Ureter (tissue), 1 donor: ENCODE measurements around the gene DLG2. TPM values are rescaled to one million over a fixed set of nuclear protein-coding genes. Genes with fewer than 3 reads are reported as not detected.

Experiments
- DNase-seq: peaks from one replicate; pipeline ENCODE4 v3.0.0-alpha.2; 2020; ENCODE audit warnings: low spot score
- total RNA-seq: library from RNA; stranded (reverse); gene quantifications from one replicate; pipeline ENCODE4 v1.2.4, GENCODE V29; 2023
- donor health status: DM: yes; HTN: yes; CAD: no.

DLG2 gene
- total RNA-seq, 1 donor from 2014 or later = 19.5 TPM

DNA sequence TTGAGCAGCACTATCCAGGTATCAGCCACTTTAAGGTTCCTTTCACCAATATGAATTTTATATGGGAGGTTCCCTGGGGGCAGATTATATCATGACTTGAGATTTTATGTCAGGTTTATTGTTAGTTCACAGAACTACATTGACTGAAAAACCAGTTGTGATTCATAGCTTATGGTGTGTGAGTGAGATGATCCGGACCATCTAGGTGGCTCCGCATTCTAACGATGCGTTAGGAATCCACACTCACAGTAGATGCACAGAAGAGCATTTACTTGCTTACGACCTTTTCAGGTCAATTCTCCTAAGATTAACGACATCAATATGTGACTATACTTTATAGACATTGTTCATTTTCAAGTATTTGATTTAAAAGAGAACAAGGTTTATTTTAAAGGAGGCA, 1356.7 kb downstream of the DLG2 start:
- DNase-seq = no peak

DNA sequence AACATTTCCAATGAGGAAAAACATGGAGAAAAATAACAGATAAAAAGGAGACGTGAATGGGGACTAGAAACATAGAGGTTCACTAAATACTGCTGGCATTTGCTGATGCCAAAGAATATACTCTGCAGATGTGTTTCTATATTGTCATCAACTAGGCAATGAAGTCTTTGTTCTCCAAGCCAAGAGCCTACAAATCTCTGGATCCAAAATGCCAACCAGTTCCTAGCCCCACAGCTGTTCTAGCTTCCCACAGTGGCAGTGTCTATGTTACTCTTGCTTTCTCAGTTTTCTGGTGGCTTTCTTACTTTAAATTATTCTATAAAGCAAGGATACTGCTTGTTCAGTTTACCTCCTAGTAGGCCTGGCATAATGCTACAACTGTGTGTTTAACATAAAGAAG, 1363.1 kb downstream of the DLG2 start:
- DNase-seq = no peak

DNA sequence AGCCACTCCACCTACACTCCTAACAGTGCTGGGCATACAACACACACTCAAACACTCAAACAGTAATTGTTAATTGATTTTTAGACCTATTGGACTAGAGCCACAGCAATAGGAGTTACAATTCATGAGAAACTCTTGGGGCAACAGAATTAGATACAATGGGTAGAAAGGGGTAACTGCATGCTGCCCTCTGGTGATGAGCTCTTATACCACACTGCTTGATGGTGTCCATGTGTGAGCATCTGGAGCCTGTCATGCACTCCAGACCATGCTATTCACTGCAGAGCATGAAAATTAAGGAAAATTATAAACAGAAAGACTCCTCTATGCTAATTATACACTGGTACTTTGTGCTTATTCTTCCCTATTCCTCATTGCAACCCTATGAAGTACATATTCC, 1365.4 kb downstream of the DLG2 start:
- no peak for DNase-seq

DNA sequence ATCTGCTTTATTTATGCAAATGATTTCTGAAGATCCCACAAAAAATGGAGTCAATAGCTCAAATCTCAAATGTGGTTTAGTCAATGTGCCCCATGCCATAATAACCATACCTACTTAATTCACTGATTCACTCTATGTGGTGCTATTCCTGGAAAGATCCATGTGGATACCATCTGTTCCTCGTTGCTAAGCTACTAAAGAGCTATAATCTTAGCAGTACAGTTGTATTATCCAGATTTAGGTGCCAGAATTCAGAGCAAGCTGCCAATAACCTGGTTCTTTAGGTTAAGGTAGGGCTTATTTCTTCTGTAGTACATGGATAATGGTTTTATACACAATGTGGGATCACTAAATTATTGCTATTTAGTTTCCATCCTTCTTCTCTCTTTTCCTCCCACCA, 1366.3 kb downstream of the DLG2 start:
- DNase-seq = no peak

DNA sequence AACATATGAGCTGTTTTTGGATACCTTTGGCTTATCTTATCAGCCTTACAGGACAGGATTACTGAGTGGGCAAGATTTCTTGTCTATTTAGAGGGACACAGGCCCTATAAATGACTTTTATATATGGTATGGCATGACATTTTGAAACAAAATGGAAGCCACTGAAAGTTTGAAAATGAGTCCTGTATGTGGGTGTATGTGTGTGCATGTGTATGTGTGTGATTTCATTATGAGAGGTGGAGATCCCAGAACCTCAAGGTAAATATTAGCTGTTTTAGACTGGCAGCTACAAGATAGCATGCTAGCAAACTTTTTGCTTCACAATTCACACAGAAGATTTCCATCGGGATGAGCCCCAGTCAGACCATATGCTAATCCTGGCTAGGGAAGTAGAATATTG, 1370.5 kb downstream of the DLG2 start:
- no peak for DNase-seq

DNA sequence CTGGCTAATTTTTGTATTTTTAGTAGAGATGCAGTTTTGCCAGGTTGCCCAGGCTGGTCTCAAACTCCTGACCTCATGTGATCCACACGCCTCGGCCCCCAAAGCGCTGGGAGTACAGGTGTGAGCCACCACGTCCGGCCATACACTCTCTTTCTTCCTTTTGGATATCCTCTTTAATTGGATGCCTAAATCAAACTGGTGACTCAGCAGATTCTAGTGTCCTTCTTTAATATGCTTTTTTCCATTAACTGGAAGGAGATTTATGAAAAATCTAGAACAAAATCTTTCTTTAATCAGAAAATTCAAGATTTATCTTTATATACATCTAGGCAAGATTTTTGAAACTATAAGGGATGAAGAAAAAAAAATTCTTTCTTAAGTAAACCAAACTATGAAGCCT, 1371.7 kb downstream of the DLG2 start:
- no peak for DNase-seq

DNA sequence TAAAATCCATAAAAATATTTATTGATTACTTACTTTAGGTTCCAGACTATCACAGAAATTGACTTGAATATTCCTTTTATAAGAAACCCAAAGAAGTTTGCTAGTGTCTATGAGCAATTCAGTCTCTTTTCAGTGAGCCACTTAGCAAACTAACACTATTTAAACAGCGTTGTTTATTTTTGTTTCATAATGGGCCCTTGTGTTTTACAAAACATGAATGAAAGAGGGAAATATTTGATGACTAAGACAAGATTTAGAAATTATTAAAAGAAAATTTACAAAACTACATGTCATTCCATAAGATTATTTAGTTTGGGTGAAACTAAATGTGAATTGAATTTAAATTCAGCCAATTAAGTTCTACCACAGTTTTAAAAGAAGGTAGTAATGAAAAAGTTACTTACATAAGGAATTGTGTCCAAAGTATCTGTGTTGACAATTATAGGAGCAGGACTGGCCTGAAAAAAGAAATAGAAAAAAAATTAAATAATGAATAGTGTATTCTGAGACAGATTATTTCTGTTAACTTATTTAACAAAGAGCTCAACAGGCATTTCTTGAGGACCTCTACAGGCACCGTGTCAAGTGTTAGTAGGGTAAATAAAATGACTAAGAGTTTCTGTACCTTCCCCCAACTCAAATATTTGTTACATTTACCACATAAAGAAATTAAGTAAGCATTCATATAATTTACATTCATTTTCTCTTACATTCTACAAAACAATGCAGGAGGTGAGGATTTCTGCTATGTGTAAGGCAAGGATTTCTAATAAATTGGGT, 1376.1 kb downstream of the DLG2 start:
- no peak for DNase-seq

DNA sequence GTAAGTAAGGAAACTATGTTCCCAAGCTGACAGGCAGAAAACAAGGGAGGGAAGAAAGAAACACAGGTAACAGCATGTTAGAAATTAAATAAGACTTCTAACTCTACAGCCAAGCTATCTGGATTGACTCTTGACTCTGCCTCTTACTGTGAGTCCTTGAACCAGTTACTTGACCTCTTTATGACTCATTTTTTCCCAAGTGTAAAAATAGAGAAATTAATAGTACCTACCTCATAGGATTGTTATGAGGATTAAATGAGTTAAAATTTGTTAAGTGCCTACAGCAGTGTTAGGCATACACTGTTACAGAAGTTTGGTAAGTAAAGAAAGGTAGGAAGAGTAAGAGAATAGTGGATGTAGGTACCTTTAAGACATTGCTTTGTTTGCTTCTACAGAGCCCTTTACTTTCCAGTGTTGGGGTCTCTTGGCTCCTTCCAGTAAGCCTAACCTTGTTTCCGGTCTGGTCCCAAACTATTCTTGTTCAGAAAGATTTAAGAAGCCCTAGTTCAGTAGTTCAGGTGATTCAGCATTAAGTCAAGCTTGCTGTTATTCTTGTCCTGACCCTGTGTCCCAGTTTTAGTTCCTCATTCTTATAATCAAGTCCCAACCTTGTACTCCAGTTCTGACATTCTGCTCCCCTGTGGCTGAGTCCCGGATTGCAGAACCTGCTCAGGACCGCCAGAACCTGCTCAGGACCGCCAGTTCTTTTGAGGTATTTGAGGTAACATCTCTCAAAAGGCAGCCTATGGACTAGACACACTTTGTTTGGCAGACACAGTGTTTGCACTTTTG, 1377.6 kb downstream of the DLG2 start:
- peak; percentile 51 for DNase-seq

DNA sequence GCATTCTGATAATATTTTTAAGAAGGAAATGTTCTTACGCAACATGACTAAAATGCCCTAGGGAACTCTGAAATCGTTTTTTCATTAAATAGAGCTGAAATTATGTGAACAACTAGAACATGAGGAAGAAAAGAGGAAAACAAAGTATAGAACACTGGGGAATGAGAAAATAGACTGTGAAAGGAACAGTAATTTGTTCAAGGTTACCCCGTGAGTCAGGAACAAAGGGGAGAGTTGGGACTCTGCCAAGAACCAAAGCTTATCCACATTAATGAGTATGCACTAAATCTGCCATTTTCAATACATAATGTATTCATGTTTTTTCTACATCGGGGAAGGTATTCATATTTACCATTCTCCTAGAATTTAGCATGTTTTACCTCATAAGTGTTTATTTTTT, 1379.2 kb downstream of the DLG2 start:
- DNase-seq = no peak

DNA sequence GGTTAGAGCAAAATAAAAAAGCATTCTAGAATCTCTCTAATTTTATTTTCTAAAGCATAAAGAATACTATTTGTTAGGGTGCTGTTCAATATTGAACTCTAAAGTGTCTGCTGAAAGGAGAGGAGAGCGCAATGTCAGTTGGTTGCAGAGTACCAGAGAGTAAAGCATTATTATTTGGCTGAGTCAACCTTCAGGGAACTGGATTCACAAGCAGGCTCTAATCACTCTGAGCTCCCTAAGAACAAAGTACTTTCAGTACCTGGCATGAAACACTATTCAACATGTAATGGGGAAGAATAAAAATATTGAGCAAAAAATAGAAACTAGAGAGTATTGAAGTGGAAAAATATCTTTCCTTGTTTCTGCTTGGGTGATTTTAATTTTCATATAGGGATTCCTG, 1380.0 kb downstream of the DLG2 start:
- DNase-seq = no peak

DNA sequence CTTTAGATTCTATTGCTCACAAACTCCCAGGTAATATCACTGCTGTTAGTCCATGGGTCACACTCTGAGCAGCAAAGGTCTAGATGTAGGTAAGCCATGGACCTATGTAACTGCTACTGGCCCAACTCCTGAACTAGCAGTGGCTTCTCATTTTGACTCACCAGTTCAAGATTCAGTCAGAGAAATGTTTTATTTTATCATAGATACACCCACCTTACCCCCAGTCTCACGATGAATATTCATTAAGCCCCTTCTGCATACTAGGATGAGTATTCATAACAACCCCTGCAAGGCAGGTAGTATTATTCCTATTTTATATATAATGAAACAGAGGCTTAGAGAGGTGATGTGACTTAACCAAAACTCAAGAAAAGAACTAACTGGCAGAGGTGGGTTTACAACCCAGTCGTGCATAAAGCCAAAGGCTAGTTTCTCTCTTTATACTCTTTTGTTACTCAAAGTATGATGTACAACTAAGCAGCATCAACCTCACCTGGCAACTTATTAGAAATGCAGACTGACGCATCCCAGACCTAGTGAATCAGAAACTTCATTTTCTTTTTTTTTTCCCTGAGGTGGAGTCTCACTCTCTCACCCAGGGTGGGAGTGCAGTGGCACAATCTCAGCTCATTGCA, 1383.4 kb downstream of the DLG2 start:
- no peak for DNase-seq

DNA sequence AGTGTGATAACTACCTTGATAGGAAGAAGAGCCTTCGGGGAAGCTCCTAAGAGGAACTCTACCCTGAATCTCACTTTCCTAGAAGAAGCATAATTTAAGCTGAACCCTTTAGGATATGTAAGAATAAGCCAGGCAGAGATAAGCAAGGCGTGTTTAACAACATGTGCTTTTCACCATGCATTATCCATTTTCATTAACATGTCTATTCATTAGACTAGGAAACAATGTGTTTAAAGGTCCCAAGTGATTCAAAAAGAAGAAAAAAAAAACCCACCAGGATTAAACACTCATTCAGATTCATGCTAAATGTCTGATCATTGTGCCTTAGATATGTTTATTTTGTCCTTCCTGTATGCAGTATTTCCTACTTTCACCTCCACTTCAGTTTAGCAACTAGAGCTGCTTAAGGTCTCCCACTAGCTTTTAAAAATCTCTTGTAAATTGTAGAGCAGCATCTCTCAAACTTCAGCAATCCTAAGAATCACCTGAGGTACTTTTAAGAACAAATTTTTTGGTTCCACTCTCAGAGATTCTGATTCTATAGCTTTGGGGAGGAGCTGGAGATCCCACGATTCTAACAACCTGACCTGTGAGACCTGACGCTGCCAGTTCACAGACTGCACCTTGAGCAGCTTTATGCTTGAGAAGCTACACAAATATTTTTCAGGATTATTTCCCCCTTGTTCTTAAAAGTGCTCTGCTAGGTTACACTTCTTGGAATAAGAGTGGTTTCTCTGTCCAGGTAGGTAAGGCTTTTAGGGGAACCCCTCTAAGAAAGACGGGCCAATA, 1385.6 kb downstream of the DLG2 start:
- DNase-seq = no peak

DNA sequence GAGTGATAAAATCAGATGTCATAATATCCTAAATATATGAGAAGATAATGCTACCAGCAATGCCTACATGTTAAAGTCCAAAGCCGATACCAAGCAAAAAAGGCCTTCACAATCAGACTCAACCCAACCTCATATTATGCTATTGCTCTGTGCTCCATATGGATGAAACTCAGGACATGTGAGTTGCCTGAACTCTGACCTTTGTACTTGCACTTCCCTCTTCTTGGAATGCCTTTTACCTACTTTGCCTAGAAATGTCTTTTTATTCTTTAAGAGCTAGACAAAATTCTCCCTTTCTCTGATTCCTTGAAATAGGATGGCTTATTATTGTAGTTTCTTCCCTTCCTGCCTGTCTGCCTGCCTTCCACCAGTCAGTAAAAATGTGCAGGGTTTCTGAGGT, 1386.3 kb downstream of the DLG2 start:
- DNase-seq = no peak

DNA sequence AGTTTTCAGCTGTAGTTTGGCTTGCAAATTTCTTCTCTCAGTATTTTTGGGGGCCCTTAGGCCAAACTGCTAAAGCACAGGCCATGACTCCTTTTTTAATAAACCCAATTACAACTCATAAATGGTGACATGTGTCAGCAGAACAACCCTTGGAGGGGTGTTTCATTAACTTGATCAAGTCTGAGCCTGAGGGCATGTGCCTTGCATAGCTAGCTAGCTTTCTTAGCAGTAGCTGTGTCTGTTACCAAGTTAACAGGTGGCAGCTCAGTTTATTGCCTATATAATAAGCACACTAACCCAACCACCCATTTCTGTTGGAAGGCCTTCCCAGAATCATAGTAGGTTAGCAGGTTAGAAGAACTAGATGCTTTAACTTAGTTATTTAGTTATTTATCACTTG, 1390.7 kb downstream of the DLG2 start:
- no peak for DNase-seq

DNA sequence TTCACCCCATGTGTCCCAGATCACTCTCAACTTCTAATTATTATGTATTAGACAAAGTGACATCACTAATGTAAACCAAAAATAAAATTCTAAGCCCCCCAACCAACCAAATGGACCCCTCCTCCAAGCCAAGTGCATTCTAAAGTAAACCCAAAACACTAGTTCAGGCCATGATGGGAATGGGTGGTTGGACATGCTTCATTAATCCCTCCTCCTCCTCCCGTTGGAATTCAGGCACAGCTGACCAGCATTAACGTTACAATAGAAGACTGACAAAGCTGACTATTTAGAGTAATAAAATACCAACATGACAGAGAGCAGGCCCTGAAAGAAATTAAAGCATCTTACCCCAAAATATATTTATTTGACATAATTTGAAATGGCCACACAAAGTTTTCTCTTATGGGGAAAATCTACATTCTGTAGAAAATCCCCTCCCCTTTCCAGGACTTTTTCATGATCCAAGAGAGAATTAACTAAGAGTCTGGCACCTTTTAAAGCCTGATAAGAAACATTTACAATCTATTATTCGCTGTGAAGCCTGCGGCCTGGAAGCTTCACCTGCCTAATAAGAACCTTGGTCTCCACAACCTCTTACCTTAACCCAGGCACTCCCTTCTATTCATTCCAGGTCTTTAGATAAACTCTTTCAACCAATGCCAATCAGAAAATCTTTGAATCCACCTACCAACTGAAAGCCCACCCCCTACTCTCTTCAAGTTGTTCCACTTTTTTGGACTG, 1392.5 kb downstream of the DLG2 start:
- DNase-seq = no peak

DNA sequence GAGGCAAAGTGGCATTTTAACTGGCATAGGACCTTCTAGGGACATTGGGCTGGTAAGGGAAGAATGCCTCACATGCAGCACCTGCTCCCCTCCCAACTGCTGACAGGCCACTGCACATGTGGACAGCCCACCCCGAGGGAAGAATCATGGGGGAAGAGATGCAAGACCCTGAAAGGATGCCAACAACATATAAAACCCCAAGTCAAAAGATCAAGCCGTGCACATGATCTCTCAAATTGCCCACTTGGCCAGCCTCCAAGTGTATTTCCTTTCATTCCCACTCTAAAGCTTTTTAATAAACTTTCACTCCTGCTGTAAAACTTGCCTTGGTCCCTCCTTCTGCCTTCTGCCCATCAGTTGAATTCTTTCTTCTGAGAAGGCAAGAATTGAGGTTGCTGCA, 1393.1 kb downstream of the DLG2 start:
- no peak for DNase-seq

DNA sequence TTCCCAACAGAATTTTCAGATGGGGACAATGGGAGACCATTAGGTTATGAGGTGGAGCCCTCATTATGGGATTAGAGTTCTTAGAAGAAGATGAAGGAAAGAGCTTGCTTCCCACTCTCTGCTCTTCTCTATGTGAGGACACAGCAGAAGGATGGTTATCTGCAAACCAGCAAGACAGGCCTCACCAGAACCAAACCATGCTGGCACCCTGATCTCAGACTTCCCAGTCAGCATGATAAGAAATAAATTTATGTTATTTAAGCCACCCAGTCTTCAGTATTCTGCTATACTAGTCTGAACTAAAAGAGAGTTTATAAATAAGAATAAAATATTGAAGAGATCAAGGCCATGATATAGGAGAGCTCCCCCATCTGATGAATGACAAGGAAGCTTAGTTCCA, 1394.6 kb downstream of the DLG2 start:
- no peak for DNase-seq

DNA sequence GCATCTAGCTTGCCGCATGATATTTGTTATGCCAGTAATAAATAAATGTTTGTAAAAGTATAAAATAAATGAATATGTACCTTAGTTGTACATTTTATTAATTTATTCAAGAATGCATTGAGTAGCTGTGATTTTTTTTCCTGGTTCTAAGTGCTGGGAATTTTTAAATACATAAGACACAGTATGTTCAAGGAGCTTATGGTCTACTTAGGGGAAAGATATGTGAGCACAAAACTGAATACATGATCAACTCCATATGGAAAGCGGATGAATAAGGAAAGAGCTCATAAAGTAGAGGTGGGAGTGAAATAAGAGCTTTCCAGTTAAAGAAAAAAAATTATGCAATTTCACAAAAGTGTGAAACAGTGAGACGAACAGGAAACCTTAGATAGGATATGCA, 1396.7 kb downstream of the DLG2 start:
- DNase-seq = no peak

DNA sequence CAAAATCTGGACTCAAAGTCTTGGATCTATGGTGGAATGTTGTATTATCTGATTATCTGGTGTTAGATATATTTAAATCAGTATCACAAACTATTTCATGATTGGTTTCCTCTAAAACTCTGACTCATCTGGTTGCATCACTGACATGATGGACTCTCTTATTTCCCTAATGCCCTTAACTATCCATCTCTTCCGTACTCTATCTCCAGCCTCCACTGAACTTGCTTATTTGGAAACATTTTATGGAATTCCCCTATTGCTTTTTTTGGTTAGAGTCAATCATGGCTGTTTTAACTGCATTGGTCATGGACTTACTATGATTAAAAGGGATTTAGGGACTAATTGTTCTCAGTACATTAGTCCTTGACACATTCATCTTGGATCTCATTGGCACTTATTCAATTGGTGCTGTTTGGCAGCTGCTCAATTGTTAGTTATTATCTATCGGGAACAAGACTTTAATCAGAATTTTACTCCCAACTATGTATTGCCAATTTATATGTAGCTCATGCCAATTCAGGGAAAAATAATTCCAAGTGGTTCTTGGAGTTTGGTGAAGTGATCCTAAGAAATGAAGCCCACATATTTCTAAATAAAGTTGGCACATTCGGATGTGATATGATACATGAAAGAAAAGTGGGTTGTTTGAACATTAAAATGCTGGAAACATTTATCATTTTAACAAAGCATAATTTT, 1399.0 kb downstream of the DLG2 start:
- no peak for DNase-seq

DNA sequence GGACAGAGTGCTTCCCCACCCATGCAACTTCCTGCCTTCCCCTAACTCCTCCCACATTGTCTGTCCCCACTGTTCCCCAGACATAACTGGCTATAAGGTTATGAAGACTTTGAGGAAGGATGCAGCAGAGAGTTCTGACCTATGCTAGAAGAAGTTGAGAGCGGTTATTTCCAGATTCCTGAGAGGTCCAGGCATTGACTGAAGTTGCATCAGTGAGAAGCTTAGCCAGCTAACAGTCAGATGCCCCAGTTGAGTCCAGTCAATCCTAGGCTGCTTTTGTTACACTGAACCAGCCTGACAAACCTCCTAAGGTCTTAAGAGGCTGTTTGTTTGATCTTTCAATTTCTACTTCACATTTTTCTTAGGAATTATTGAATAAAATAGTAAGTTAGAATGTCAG, 1403.1 kb downstream of the DLG2 start:
- DNase-seq = no peak

DNA sequence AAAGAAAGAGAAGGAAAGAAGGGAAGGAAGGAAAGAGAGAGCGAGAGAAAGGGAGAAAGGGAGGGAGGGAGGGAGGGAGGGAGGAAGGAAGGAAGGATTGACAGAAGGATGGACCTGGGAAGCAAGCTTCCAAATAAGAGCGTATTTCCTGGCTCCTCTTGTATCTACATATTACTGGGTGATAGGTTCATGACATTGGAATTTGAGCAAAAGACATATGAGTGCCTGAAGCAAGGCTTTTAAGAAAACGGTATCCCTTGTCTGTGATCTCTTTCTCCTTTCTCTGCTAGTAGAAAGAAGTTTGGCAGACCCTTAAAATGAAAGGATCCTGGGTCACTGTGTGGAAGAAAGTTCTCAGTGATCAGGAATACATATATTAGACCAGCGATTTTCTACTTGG, 1408.8 kb downstream of the DLG2 start:
- no peak for DNase-seq
